Measurements from ENCODE around the gene PTP4A1. TPM values are rescaled to one million over a fixed set of nuclear protein-coding genes. Genes with fewer than 3 reads are reported as not detected.

PTP4A1 gene
- total and polyA plus RNA-seq, 2 of the 13 experiments (the other 11 are each of a cell fraction or from before 2014, with no cell fraction given): 141 to 376 TPM

DNA sequence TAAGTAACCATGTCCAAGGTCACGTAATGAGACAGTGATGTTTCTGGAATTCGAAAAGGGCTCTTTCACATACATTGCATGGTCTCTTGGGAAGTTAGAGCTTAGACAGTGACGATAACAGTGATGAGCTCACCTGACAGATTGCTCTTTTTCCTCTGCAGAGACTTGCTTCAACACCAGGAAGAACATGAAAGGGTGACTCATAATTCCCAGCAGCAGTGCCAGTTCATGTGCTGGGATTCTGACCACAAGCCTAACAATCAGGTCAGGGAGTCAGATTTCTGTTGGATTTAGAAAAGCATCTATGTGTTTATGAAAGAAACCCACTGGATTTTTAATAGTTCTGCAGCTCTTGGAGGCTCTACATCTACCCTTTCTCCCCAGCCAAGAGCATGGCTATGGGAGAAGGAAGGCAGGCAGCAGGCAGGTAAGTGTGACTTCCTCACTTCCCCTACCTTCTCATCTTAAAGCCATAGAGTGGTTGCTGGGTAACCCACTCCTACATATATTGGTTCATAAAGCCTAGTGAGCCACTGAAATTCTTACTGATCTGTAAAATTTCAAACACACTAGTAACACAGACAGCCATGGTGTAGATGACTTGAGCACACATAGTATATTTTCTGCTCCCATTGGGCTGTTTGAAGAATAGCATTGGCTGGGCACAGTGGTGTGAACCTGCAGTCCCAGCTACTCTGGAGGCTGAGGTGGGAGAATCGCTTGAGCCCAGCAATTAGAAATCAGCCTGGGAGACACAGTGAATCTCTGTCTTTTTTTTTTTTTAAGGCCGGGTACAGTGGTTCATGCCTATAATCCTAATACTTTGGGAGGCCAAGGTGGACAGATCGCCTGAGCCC, 44.4 kb upstream of the PTP4A1 start (continued):
- TF ChIP-seq GABPB1 (CRISPR knock-in tag; IDR thresholded peaks at IDR 0.05) (peak; percentile 25; the same call in 1 of the 2 replicates), ATF7 (IDR thresholded peaks at IDR 0.05) (peak; percentile 85), ATF7 (CRISPR knock-in tag; IDR thresholded peaks at IDR 0.05) (no peak), ESRRA (CRISPR knock-in tag; IDR thresholded peaks at IDR 0.05; ENCODE audit: low read depth) (no peak), CENPT (CRISPR knock-in tag; IDR thresholded peaks at IDR 0.05; ENCODE audit: low read depth) (no peak), MAFF (IDR thresholded peaks at IDR 0.05; ENCODE audit: low read depth, low read length) (peak; percentile 30), ZNF484 (CRISPR knock-in tag; IDR thresholded peaks at IDR 0.05; ENCODE audit: borderline replicate concordance, low read depth) (no peak)
- TF ChIP-seq, protein P1, sequence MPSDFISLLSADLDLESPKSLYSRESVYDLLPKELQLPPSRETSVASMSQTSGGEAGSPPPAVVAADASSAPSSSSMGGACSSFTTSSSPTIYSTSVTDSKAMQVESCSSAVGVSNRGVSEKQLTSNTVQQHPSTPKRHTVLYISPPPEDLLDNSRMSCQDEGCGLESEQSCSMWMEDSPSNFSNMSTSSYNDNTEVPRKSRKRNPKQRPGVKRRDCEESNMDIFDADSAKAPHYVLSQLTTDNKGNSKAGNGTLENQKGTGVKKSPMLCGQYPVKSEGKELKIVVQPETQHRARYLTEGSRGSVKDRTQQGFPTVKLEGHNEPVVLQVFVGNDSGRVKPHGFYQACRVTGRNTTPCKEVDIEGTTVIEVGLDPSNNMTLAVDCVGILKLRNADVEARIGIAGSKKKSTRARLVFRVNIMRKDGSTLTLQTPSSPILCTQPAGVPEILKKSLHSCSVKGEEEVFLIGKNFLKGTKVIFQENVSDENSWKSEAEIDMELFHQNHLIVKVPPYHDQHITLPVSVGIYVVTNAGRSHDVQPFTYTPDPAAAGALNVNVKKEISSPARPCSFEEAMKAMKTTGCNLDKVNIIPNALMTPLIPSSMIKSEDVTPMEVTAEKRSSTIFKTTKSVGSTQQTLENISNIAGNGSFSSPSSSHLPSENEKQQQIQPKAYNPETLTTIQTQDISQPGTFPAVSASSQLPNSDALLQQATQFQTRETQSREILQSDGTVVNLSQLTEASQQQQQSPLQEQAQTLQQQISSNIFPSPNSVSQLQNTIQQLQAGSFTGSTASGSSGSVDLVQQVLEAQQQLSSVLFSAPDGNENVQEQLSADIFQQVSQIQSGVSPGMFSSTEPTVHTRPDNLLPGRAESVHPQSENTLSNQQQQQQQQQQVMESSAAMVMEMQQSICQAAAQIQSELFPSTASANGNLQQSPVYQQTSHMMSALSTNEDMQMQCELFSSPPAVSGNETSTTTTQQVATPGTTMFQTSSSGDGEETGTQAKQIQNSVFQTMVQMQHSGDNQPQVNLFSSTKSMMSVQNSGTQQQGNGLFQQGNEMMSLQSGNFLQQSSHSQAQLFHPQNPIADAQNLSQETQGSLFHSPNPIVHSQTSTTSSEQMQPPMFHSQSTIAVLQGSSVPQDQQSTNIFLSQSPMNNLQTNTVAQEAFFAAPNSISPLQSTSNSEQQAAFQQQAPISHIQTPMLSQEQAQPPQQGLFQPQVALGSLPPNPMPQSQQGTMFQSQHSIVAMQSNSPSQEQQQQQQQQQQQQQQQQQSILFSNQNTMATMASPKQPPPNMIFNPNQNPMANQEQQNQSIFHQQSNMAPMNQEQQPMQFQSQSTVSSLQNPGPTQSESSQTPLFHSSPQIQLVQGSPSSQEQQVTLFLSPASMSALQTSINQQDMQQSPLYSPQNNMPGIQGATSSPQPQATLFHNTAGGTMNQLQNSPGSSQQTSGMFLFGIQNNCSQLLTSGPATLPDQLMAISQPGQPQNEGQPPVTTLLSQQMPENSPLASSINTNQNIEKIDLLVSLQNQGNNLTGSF (CRISPR knock-in tag; IDR thresholded peaks at IDR 0.05): no peak
- TF ChIP-seq, protein P2, sequence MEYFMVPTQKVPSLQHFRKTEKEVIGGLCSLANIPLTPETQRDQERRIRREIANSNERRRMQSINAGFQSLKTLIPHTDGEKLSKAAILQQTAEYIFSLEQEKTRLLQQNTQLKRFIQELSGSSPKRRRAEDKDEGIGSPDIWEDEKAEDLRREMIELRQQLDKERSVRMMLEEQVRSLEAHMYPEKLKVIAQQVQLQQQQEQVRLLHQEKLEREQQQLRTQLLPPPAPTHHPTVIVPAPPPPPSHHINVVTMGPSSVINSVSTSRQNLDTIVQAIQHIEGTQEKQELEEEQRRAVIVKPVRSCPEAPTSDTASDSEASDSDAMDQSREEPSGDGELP (IDR thresholded peaks at IDR 0.05; ENCODE audit: borderline replicate concordance, low read depth): peak; percentile 69; the same call in 1 of the 2 replicates
- TF ChIP-seq, protein P3, sequence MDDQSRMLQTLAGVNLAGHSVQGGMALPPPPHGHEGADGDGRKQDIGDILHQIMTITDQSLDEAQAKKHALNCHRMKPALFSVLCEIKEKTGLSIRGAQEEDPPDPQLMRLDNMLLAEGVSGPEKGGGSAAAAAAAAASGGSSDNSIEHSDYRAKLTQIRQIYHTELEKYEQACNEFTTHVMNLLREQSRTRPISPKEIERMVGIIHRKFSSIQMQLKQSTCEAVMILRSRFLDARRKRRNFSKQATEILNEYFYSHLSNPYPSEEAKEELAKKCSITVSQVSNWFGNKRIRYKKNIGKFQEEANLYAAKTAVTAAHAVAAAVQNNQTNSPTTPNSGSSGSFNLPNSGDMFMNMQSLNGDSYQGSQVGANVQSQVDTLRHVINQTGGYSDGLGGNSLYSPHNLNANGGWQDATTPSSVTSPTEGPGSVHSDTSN (CRISPR knock-in tag; IDR thresholded peaks at IDR 0.05; ENCODE audit: borderline replicate concordance): no peak
- TF ChIP-seq, protein P4, sequence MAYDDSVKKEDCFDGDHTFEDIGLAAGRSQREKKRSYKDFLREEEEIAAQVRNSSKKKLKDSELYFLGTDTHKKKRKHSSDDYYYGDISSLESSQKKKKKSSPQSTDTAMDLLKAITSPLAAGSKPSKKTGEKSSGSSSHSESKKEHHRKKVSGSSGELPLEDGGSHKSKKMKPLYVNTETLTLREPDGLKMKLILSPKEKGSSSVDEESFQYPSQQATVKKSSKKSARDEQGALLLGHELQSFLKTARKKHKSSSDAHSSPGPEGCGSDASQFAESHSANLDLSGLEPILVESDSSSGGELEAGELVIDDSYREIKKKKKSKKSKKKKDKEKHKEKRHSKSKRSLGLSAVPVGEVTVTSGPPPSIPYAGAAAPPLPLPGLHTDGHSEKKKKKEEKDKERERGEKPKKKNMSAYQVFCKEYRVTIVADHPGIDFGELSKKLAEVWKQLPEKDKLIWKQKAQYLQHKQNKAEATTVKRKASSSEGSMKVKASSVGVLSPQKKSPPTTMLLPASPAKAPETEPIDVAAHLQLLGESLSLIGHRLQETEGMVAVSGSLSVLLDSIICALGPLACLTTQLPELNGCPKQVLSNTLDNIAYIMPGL (CRISPR knock-in tag; IDR thresholded peaks at IDR 0.05; ENCODE audit: borderline replicate concordance in 1 of 2, low read depth in 1 of 2): 0 out of 4 replicates have a peak, but pooled peaks of 1 of the 2 experiments have one; percentile 51
- TF ChIP-seq, protein P5, sequence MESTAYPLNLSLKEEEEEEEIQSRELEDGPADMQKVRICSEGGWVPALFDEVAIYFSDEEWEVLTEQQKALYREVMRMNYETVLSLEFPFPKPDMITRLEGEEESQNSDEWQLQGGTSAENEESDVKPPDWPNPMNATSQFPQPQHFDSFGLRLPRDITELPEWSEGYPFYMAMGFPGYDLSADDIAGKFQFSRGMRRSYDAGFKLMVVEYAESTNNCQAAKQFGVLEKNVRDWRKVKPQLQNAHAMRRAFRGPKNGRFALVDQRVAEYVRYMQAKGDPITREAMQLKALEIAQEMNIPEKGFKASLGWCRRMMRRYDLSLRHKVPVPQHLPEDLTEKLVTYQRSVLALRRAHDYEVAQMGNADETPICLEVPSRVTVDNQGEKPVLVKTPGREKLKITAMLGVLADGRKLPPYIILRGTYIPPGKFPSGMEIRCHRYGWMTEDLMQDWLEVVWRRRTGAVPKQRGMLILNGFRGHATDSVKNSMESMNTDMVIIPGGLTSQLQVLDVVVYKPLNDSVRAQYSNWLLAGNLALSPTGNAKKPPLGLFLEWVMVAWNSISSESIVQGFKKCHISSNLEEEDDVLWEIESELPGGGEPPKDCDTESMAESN (CRISPR knock-in tag; conservative IDR thresholded peaks at IDR 0.05): 0 out of 2 replicates have a peak, but pooled peaks have one; percentile 17
- TF ChIP-seq, protein P6, sequence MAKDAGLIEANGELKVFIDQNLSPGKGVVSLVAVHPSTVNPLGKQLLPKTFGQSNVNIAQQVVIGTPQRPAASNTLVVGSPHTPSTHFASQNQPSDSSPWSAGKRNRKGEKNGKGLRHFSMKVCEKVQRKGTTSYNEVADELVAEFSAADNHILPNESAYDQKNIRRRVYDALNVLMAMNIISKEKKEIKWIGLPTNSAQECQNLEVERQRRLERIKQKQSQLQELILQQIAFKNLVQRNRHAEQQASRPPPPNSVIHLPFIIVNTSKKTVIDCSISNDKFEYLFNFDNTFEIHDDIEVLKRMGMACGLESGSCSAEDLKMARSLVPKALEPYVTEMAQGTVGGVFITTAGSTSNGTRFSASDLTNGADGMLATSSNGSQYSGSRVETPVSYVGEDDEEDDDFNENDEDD (CRISPR knock-in tag; IDR thresholded peaks at IDR 0.05; ENCODE audit: borderline replicate concordance): no peak
